DOHH2 (cell line): ENCODE measurements around the gene MISP.

Experiments used
- H3F3A ChIP-seq: fragments of 200-600 bp; sonication (generic), shearing (Covaris generic); 2 replicates; pipeline ENCODE4 v1.6.0; 2016; ENCODE audit warnings: antibody characterized with exemption, mild to moderate bottlenecking; ENCODE audit not compliant: control insufficient read depth, insufficient read depth
- H3K27ac ChIP-seq: fragments of 200-600 bp; sonication (generic); 2 replicates; pipeline ENCODE4 v1.5.1; 2014; ENCODE audit warnings: low read depth, mild to moderate bottlenecking, low read length, moderate library complexity
- H3K27me3 ChIP-seq: fragments of 200-600 bp; sonication (generic); 2 replicates; pipeline ENCODE4 v1.6.1; 2014; ENCODE audit warnings: mild to moderate bottlenecking, low read length, mixed read lengths; ENCODE audit not compliant: control insufficient read depth
- H3K36me3 ChIP-seq: fragments of 200-600 bp; sonication (generic); 2 replicates; pipeline ENCODE4 v1.6.1; 2014; ENCODE audit warnings: mild to moderate bottlenecking, low read length, moderate library complexity, mixed read lengths; ENCODE audit not compliant: control insufficient read depth
- H3K4me1 ChIP-seq: fragments of 200-600 bp; sonication (generic); 2 replicates; pipeline ENCODE4 v1.6.1; 2014; ENCODE audit warnings: mild to moderate bottlenecking, low read length, mixed read lengths; ENCODE audit not compliant: control insufficient read depth
- H3K4me2 ChIP-seq: fragments of 200-600 bp; sonication (generic); 2 replicates; pipeline ENCODE4 v1.6.0; 2014; ENCODE audit warnings: mild to moderate bottlenecking, low read length, moderate library complexity
- H3K4me3 ChIP-seq: fragments of 200-600 bp; sonication (generic); 2 replicates; pipeline ENCODE4 v1.5.1; 2014; ENCODE audit warnings: mild to moderate bottlenecking, low read length, mixed read lengths
- H3K79me2 ChIP-seq: fragments of 200-600 bp; sonication (generic); 2 replicates; pipeline ENCODE4 v1.6.1; 2014; ENCODE audit warnings: mild to moderate bottlenecking, low read length, mixed read lengths; ENCODE audit not compliant: control insufficient read depth
- H3K9me2 ChIP-seq: fragments of 200-600 bp; sonication (generic); replicated peaks from 2 replicates; pipeline ENCODE4 v1.6.1; 2014; ENCODE audit warnings: mild to moderate bottlenecking, low read length, mixed read lengths; ENCODE audit not compliant: control insufficient read depth
- H3K9me3 ChIP-seq: fragments of 200-600 bp; sonication (generic); 2 replicates; pipeline ENCODE4 v1.6.1; 2014; ENCODE audit warnings: antibody characterized with exemption, low read length, mixed read lengths; ENCODE audit not compliant: control insufficient read depth, insufficient read depth
- H4K20me1 ChIP-seq: fragments of 200-600 bp; sonication (generic); 2 replicates; pipeline ENCODE4 v1.6.0; 2014; ENCODE audit warnings: low read depth, mild to moderate bottlenecking, antibody characterized with exemption, low read length, moderate library complexity; ENCODE audit not compliant: control insufficient read depth, insufficient read depth
- EZH2phosphoT487 ChIP-seq: fragments of 200-600 bp; sonication (generic); IDR thresholded peaks from 2 replicates; pipeline ENCODE4 v1.6.1; 2017; ENCODE audit warnings: borderline replicate concordance, mild to moderate bottlenecking, antibody characterized with exemption, low read length, moderate library complexity, mixed read lengths
- TF ChIP-seq, protein P1 (sequence below): fragments of 200-600 bp; sonication (generic); IDR thresholded peaks from one replicate; pipeline ENCODE4 v1.5.1; 2014; ENCODE audit warnings: antibody characterized with exemption, mild to moderate bottlenecking, low read depth, low read length; ENCODE audit not compliant: poor library complexity, severe bottlenecking

Gene MISP

DNA sequence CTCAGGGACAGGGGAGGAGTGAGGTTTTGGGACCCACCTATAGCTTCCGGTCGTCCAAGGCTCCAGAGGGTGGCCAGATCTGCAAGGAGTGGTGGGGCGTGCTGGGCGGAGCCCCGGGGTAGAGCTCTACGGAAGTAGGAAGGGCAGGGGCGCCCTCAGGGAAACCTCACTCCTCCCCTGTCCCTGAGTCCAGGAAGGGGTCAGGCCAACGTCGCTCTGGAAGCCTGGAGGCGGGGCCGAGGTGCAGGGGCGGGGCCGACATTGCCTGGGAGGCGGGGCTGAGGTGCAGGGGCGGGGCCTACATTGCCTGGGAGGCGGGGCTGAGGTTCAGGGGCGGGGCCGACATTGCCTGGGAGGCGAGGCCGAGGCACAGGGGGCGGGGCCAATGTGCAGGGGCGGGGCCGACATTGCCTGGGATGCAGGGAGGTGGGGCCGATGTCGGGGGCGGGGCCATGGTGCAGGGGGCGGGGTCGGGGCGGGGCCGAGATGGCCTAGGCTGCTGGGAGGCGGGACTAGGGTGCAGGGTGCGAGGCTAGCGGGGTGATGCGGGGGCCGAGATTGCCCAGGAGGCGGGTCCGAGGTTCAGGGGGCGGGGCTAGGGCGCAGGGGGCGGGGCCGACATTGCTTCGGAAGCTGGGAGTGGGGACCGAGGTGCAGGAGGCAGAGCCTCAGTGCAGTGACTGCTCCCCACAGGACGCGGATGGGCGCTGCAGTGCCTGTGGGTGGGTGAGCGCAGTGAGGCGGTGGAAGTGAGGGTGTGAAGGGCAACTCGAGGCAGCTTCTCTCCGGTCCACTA, 47.1 kb upstream of the MISP start:
- no peaks in the 10 kb centered on the region for H3K79me2 ChIP-seq
- H3K9me2 ChIP-seq, result no peaks in the 10 kb centered on the region
- peaks cover 11% of the 10 kb centered on the region for H3K4me1 ChIP-seq
- H3K27me3 ChIP-seq, result no peaks in the 10 kb centered on the region
- H3F3A ChIP-seq, result no peaks in the 10 kb centered on the region
- no peak overlapping the region for H3K27ac ChIP-seq
- H4K20me1 ChIP-seq, result no peaks in the 10 kb centered on the region
- TF ChIP-seq, protein P1, sequence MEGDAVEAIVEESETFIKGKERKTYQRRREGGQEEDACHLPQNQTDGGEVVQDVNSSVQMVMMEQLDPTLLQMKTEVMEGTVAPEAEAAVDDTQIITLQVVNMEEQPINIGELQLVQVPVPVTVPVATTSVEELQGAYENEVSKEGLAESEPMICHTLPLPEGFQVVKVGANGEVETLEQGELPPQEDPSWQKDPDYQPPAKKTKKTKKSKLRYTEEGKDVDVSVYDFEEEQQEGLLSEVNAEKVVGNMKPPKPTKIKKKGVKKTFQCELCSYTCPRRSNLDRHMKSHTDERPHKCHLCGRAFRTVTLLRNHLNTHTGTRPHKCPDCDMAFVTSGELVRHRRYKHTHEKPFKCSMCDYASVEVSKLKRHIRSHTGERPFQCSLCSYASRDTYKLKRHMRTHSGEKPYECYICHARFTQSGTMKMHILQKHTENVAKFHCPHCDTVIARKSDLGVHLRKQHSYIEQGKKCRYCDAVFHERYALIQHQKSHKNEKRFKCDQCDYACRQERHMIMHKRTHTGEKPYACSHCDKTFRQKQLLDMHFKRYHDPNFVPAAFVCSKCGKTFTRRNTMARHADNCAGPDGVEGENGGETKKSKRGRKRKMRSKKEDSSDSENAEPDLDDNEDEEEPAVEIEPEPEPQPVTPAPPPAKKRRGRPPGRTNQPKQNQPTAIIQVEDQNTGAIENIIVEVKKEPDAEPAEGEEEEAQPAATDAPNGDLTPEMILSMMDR, result no peak
- no peak for TF ChIP-seq EZH2phosphoT487
- H3K4me2 ChIP-seq, result peak overlapping the region; percentile 42
- peak overlapping the region; percentile 52 for H3K4me3 ChIP-seq
- H3K36me3 ChIP-seq, result no peaks in the 10 kb centered on the region
- no peaks in the 10 kb centered on the region for H3K9me3 ChIP-seq

DNA sequence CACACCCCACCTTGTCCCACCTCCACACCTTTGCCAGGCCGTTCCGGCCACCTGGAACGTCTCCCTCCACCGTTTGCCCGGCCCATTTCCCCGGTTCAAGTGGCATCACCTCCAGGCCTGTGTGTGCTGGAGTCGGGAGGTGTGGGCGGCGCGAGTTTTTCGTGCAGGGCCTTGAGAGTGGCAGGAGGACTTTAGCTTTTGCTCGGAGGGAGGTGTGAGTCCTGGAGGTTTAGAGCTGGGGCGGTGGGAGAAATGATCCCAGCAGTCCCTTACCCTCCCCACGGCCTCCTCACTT, 46.5 kb upstream of the MISP start:
- 0 out of 2 replicates have a peak overlapping the region, but pooled peaks have one; percentile 24 for H3K4me3 ChIP-seq

DNA sequence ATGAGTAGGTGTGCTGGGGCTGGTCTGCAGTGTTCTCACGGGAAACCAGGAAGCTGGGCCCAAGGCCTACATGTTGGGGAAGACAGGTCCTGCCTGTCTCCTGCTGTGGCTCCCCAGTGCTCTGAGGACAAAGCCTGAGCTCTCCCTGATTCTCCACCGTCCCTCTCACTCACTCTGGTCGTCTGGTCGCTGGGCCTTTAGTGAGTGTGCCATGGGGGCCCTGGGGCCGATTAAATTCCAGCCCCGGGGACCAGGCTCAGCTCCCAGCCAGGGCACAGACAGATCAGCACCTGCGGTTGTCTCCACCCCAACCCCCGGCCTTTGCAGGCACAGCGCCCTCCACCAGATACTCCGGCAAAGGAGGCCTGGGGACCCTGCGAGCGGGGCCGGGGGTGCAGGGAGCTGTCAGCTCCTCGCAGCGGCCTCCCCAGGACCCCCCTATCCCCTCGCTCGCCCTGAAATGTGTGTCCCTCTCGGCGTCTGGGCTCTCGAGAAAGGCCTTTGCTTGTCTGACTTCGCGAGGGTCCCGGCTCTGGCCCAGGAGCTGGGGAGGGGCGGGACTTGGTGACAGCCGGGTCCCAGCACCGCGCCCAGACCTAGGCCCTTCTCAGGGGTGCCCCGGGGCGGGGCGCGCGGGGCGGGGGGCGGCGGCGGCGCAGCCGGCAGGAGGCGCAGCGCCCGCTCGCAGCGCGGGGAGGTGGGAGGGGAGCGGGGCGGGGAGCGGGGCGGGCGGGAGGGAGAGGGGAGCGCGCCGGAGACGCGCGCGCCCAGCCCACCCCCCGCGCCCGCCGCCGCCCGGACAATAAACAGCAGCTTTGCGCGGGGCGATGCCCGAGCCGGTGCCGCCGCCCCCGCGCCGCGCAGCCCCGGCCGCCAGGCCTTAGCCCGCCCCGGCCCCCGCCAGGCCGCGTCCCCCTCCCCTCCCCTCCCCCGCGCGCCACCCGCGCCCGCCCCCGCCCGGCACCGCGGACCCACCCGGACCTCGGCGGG, 42.5 kb upstream of the MISP start, which contains the start of gene PALM:
PALM (plus strand) TSS at position 782 of the 990 bp plus-strand sequence. CDS start 212 bp downstream, outside the sequence.
- H3K36me3 ChIP-seq, result no peaks in the 10 kb centered on the region
- no peaks in the 10 kb centered on the region for H3K9me3 ChIP-seq
- no peak within 1 kb of the TSS for H3K4me2 ChIP-seq
- H3K9me2 ChIP-seq, result no peaks in the 10 kb centered on the region
- H4K20me1 ChIP-seq, result no peaks in the 10 kb centered on the region
- 0 out of 2 replicates have a peak, but pooled peaks cover 4% of the 10 kb centered on the region for H3K27me3 ChIP-seq
- peaks cover 6% of the 10 kb centered on the region for H3K4me1 ChIP-seq
- H3K27ac ChIP-seq, result no peak within 1 kb of the TSS
- no peaks in the 10 kb centered on the region for H3K79me2 ChIP-seq
- H3F3A ChIP-seq, result no peaks in the 10 kb centered on the region
- no peak for TF ChIP-seq EZH2phosphoT487
- TF ChIP-seq, protein P1, result no peak
- no peak within 1 kb of the TSS for H3K4me3 ChIP-seq

More for the DNA sequence above, 46.5 kb upstream of the MISP start:
- no peaks in the 10 kb centered on the region for H3K36me3 ChIP-seq
- H3K4me2 ChIP-seq, result peak overlapping the region; percentile 16; the same call in 1 of the 2 replicates
- TF ChIP-seq, protein P1, result no peak
- TF ChIP-seq EZH2phosphoT487, result no peak
- no peaks in the 10 kb centered on the region for H4K20me1 ChIP-seq
- H3K27ac ChIP-seq, result no peak overlapping the region
- H3K9me2 ChIP-seq, result no peaks in the 10 kb centered on the region
- H3F3A ChIP-seq, result no peaks in the 10 kb centered on the region
- peaks cover 11% of the 10 kb centered on the region for H3K4me1 ChIP-seq
- H3K27me3 ChIP-seq, result no peaks in the 10 kb centered on the region
- no peaks in the 10 kb centered on the region for H3K79me2 ChIP-seq
- H3K9me3 ChIP-seq, result no peaks in the 10 kb centered on the region
